ENCODE measurements around the gene LRRC70. TPM values are rescaled to one million over a fixed set of nuclear protein-coding genes. Genes with fewer than 3 reads are reported as not detected.

LRRC70 gene
- polyA plus RNA-seq, 3 donors = 0.23 to 2.4 TPM; not detected in 1

DNA sequence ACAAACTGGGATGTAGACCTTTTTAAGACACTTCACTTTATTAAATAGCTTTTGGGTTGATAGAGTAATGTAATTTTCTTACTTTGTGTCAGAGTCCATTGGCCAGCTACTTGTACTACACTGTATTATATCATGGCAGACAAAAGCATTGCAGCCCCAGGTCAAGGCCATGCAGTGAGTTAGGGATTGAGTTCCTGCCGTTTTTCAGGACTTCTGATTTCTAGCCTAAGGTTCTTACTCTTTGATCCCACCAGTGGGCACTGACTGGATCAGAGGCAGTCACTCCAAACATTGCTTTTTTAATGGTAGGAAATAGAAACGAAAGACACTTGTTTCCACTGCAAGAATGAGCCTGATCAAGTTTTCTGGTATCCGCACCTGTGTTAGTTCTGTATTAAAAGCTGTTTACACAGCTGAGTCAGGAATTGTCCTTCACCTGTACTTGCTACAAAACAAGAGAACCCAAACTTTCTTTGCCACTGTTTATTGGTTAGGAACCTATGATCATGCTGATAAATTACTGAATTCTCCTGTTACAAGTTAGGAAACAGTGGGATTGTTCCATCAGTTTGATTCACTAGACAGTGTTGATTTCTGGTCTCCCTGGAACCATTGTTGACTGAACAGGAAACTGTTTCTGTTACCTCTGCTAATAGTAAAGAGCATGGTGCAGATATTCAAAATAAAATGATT lies 22.1 kb downstream of the LRRC70 start:
- WGBS (ENCODE audit: insufficient coverage) = 92% methylated on average over 2 of the region's 3 CpGs
- Mint-ChIP-seq H3K4me3 (no peak overlapping the region), H3K27me3 (ENCODE audit: low read depth in 3 of 3) (no peaks in the 10 kb centered on the region), H3K4me1 (no peaks in the 10 kb centered on the region), H3K27ac (no peak overlapping the region), H3K36me3 (peaks cover 7 to 16% of the 10 kb centered on the region in 2 donors), H3K9me3 (peaks cover 0 to 3% (median 0%) of the 10 kb centered on the region in 7 donors)
- no peak overlapping the region for H3K4me3 ChIP-seq (replicated peaks in 1 of 3; ENCODE audit: low read depth in 2 of 3, low read length in 3 of 3)
- no peak overlapping the region for H3K27ac ChIP-seq (ENCODE audit: low read depth in 1 of 2, low read length in 2 of 2)
- no peaks in the 10 kb centered on the region for H3K4me1 ChIP-seq (ENCODE audit: control insufficient read depth in 1 of 2, insufficient read depth in 2 of 2, low read length in 2 of 2)
- no peaks in the 10 kb centered on the region for H3K27me3 ChIP-seq (ENCODE audit: control insufficient read depth in 2 of 2, insufficient read depth in 2 of 2, low read length in 2 of 2)
- H4K20me1 ChIP-seq (ENCODE audit: insufficient read depth, low read length) = no peaks in the 10 kb centered on the region
- H3K79me2 ChIP-seq (ENCODE audit: insufficient read depth, low read length) = no peaks in the 10 kb centered on the region
- peaks cover 0 to 7% of the 10 kb centered on the region in 2 donors for H3K36me3 ChIP-seq (replicated peaks in 1 of 2; ENCODE audit: control insufficient read depth in 1 of 2, insufficient read depth in 2 of 2, low read length in 2 of 2)
- intact Hi-C loops (cut with micrococcal nuclease) = no loop called here
- no peak overlapping the region for H3K9ac ChIP-seq (ENCODE audit: insufficient read depth, low read length, poor library complexity, severe bottlenecking)
- no peaks in the 10 kb centered on the region for H3K9me3 ChIP-seq (replicated peaks in 1 of 2; ENCODE audit: control insufficient read depth in 1 of 2, insufficient read depth in 1 of 2, low read length in 2 of 2)
- H2AFZ ChIP-seq (ENCODE audit: insufficient read depth, low read depth, low read length, poor library complexity, severe bottlenecking) = no peak overlapping the region
- H3K4me2 ChIP-seq (replicated peaks; ENCODE audit: extremely low read depth, low read length, poor library complexity, severe bottlenecking) = no peak overlapping the region
- DNase-seq = no peak
- no peak for TF ChIP-seq CTCF (IDR thresholded peaks at IDR 0.05)

DNA sequence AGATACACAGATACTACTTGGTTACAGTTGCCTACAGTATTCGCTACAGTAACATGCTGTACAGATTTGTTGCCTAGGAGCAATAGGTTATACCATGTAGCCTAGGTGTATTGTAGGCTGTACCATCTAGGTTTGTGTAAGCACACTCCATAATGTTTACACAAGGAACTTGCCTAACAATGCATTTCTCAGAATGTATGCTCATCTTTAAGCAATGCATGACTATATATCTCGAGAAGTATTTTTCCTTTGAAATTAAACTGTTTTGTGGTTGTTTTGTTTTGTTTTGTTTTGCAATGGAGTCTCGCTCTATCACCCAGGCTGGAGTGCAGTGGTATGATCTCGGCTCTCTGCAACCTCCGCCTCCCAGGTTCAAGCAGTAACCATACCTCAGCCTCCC lies 25.3 kb downstream of the LRRC70 start:
- H3K27ac ChIP-seq (ENCODE audit: low read depth in 1 of 2, low read length in 2 of 2) = no peak overlapping the region
- Mint-ChIP-seq H3K36me3 (peaks cover 11 to 22% of the 10 kb centered on the region in 2 donors), H3K27ac (no peak overlapping the region), H3K4me1 (no peaks in the 10 kb centered on the region), H3K9me3 (peaks cover 0 to 3% (median 1%) of the 10 kb centered on the region in 7 donors), H3K4me3 (no peak overlapping the region), H3K27me3 (ENCODE audit: low read depth in 3 of 3) (no peaks in the 10 kb centered on the region)
- no peaks in the 10 kb centered on the region for H3K4me1 ChIP-seq (ENCODE audit: control insufficient read depth in 1 of 2, insufficient read depth in 2 of 2, low read length in 2 of 2)
- no peak overlapping the region for H3K9ac ChIP-seq (ENCODE audit: insufficient read depth, low read length, poor library complexity, severe bottlenecking)
- H3K79me2 ChIP-seq (ENCODE audit: insufficient read depth, low read length) = no peaks in the 10 kb centered on the region
- no peak overlapping the region for H2AFZ ChIP-seq (ENCODE audit: insufficient read depth, low read depth, low read length, poor library complexity, severe bottlenecking)
- H3K36me3 ChIP-seq (replicated peaks in 1 of 2; ENCODE audit: control insufficient read depth in 1 of 2, insufficient read depth in 2 of 2, low read length in 2 of 2) = peaks cover 0 to 15% of the 10 kb centered on the region in 2 donors
- intact Hi-C loops (cut with micrococcal nuclease) = no loop called here
- H3K27me3 ChIP-seq (ENCODE audit: control insufficient read depth in 2 of 2, insufficient read depth in 2 of 2, low read length in 2 of 2) = no peaks in the 10 kb centered on the region
- H3K4me2 ChIP-seq (replicated peaks; ENCODE audit: extremely low read depth, low read length, poor library complexity, severe bottlenecking) = no peak overlapping the region
- H4K20me1 ChIP-seq (ENCODE audit: insufficient read depth, low read length) = no peaks in the 10 kb centered on the region
- WGBS (ENCODE audit: insufficient coverage) = 93% methylated on average over 3 of the region's 5 CpGs
- TF ChIP-seq CTCF (IDR thresholded peaks at IDR 0.05) = no peak
- no peaks in the 10 kb centered on the region for H3K9me3 ChIP-seq (replicated peaks in 1 of 2; ENCODE audit: control insufficient read depth in 1 of 2, insufficient read depth in 1 of 2, low read length in 2 of 2)
- no peak for DNase-seq
- H3K4me3 ChIP-seq (replicated peaks in 1 of 3; ENCODE audit: low read depth in 2 of 3, low read length in 3 of 3) = no peak overlapping the region

Measured in CD14-positive monocyte (primary cell).